NCI-H2107 treated with DMSO at 0.1 percent for 48 hours (cell line): ENCODE results near the gene HSD11B1L.

Source experiments
- DNase-seq: peaks from one replicate; lab custom pipeline; 2025; ENCODE audit not compliant: unreplicated experiment; lab: John Stamatoyannopoulos, UW

The HSD11B1L gene

DNA sequence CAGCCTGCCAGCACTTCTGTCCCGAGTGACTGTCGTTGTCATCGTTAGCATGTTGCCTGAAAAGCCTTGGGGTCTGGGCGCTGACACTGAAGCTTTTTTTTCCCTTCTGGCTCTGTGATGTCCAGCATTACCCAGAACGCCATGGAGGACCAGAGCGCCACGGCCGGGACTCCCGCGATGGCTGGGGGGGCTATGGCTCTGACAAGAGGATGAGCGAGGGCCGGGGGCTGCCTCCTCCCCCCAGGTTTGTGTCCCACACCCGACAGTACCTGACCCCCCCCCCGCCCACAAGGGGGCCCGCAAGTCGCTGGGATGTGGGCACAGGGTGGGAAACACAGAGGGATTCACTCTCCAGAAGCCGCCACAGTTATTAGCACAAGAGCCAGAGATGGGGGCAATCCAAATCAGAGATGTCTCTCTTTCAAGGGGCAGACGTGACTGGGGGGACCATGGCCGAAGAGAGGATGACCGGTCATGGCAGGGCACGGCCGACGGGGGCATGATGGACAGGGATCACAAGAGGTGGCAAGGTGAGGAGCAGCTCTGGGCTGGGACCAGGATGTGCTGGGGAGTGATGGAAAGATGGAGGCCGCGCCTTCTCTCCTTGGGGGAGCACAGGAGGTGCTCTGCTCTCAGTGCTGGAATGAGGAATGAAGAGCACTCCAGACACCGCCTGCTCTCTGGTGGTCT is 13.8 kb upstream of the HSD11B1L start:
- DNase-seq: no peak

DNA sequence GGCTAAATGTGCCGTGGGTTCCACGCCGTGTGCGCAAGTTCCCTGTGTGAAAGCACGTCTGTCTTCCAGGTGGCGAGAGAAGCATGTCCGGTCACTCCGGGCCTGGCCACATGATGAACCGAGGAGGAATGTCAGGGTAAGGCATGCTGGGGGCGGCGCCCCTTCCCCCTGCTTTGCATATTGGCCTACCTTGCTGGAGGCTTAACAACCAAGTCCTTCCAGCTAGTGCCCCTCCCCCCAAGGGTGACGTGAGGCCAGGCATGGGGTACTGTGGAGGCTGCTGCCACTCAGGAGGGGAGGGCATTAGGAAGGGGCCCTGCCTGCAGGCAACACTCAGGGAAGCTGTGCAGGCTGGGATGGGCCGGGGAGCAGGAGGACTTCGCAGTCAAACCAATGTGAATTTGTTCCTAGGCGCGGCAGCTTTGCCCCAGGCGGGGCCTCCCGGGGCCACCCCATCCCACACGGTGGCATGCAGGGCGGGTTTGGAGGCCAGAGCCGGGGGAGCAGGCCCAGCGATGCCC is 13.0 kb upstream of the HSD11B1L start:
- no peak for DNase-seq

DNA sequence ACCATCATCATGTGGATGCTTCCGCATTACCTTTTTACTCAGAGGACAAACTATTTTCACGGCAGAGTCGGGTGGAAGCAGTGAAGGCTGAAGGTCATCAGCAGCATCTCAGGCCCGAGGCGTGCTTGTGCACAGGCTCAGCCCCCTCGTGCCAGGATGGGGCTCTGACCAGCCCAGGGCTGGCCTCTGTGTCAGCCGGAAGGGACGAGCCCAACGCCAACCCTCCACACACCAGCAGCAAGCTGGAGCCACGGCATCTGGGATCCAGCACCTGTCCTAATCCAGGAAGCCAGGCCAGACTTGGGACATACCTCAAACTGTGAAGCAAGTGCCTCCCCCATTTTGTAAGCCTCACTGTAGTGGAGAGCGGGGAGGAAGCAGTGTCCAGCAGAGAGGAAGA is 11.6 kb upstream of the HSD11B1L start:
- DNase-seq: no peak

DNA sequence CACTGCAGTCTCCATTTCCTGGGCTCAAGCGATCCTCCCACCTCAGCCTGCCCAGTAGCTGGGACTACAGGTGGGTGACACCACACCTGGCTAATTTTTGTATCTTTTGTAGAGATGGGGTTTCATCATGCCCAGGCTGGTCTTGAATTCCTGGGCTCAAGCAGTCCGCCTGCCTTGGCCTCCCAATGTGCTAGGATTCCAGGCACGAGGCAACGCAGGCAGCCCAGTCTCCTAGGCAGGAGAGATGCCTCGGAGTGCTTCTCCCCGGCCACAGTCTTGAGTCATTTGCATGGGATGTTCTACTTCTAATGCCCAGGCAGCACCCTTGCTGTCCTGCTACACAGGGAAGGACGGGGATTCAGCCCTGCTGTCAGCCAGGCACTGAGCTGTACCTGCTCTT is 9.2 kb upstream of the HSD11B1L start:
- no peak for DNase-seq

DNA sequence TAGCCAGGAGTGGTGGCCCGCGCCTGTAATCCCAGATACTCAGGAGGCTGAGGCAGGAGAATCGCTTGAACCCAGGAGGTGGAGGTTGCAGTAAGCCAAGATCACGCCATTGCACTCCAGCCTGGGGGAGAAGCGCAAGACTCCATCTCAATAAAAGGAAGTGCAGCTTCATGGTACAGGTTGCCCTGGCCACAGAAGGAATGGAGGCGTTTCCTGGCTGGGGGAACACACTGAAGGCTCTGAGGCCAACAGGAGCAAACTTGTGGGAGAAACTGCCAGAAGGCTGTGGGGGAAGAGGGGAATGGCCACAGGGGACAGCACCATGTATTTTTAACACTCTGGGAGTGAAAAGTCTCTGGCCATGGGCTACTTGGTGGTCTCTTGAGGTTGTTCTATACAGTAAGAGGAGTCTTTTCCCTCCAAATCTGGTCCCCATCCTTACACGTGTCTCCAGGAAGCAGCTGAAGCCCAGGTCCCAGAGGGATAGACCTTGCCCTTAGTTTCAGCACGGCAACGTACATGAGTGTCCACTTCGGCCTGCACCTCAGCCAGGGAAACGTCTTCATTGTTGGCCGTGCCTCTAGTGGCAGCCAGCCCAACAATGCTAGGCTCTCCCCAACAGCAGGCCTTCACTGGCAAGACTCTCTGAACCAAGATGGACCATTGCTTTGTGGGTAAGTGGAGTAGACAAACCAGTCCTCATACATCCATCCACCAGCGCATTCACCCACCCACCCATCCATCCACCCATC is 7.9 kb upstream of the HSD11B1L start:
- no peak for DNase-seq

DNA sequence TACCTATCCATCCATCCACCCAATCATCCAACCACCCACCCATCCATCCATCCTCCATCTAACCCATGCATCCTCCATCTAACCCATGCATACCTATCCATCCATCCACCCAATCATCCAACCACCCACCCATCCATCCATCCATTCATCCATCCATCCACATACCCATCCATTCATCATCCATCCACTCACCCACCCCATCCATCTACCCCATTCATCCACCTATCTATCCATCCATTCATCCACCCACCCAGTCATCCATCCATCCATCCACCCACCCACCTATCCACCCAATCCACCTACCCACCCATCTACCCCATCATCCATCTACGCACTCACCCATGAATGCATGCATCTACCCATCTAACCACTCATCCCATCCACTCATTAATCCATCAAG is 7.1 kb upstream of the HSD11B1L start:
- DNase-seq: no peak

DNA sequence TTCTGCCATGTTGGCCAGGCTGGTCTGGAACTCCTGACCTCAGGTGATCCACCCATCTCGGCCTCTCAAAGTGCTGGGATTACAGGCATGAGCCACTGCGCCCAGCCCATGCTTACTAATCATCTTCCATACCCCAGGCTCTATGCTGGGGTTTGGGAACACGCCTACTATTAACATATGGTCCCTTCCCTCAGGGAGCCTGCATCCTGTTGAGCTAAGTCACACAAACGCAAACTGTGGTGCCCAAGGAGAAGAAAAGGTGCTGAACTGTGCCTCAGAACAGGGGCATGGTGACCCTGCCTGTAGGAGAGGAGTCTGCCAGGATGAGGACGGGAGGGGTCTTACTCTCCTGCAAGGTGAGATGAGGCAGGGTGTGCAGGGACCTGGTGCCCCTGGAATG is 6.1 kb upstream of the HSD11B1L start:
- DNase-seq: no peak

DNA sequence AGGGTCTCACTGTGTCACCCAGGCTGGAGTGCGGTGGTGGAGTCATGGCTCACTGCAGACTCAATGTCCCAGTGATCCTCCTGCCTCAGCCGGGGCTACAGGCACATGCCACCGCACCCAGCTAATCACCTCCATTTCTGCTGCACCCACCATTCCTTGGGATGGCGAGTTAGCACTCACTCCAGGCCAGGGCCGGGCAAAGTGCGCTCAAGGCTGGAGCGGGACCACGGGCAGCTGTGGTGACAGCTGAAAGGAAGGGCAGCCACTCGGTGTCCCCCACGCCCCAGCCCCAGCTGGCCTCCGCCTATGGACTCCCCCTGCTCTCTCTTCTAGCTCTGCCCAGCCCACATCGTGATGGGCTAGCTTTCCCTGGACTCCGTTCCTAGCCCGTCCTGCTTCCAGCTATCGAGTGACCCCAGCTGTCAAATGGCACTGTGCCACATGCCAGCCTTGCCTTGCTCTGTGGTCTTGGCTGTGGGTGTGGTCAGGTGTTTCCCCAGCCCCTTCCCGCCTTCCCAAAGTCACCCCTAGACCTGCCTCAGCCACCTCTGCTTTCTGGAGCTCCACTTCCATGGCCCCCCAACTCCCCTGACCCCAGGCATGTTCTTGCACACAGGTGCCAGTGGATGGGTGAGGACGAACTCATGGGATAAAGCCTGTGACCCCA is 4.6 kb upstream of the HSD11B1L start:
- no peak for DNase-seq

DNA sequence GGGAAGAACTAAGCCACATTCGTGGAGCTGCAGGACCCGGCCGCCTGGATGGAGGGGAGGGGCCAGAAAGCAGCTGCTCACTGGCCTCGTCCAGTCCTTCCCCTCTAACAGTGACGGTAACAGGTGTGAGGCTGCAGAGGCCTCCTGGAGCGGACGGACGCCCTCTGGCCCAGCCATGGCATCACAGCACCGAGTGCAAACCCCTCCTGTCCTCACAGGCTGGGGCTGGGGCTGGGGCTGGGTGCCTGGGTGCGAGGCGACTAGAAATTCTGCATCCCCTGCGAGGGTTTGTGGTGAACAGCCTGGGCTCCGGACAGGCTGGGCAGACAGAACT is 4.1 kb upstream of the HSD11B1L start:
- DNase-seq: no peak

DNA sequence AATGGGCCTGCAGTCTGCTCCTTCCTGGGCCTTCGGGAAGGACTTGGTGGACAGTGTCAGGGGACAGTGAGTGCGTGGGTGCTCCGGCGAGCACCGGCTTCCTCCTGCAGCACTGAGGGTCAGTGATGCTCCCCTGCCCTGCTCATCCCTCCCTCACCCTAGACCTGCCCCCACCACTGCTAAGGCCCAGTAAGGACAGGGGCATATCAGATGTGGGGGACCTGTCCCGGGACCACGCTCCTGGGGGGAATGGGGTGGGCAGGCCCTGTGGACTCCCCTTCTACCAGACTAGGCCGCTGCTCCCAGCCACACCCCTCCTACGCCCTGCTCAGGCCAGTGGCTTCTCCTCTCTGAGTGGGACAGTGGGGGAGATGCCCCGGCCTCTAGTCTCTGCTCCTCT is 3.7 kb upstream of the HSD11B1L start:
- DNase-seq: no peak

DNA sequence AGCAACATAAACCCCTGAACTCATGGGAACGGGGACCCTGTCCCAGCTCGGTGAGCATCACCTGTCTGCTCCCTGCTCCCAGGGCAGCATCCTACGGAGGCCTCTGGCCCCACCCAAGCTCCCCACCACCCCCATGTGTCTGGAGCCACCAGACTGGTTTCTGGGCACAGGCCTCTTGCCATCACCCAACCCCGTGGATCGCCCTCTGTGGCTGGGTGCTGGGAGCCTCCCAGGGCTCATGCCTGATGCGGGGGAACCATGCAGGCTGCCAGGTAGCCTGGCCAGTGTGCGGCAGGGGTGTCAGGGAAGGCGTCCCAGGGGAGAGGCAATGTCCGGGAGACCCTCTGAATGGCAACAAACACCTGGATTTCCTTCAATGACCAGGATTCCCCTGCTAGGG is 3.2 kb upstream of the HSD11B1L start:
- DNase-seq: no peak

DNA sequence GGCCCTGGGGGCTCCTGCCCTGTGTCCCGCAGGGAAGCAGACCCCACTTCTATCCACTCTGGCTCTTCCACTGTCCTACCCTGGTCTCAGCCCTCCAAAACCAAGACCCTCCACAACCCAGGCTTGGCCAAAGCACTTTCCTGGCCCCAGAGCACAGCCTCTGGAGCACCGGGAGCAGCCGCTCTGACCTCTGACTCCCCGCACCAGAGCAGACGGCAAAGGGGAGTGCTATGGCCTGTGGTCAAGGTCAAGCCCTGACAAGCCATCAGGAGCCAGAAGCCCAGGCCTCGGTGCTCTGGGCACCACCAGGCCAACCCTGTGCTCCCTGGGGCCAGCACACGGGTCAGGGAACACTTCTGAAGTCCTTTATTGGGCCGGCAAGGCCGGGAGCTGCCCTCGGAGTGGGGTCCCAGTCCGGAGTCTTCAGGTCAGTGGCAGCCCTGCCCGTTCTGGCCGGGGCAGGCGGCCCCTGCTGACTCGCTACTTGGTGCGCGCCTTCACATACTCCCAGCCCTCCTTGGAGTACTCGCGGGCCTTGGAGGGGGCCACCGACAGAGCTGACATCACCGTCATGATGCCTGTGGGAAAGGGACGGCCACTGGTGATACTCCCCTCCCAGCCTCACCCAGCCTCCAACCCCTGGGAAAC is 2.6 kb upstream of the HSD11B1L start:
- DNase-seq: no peak

DNA sequence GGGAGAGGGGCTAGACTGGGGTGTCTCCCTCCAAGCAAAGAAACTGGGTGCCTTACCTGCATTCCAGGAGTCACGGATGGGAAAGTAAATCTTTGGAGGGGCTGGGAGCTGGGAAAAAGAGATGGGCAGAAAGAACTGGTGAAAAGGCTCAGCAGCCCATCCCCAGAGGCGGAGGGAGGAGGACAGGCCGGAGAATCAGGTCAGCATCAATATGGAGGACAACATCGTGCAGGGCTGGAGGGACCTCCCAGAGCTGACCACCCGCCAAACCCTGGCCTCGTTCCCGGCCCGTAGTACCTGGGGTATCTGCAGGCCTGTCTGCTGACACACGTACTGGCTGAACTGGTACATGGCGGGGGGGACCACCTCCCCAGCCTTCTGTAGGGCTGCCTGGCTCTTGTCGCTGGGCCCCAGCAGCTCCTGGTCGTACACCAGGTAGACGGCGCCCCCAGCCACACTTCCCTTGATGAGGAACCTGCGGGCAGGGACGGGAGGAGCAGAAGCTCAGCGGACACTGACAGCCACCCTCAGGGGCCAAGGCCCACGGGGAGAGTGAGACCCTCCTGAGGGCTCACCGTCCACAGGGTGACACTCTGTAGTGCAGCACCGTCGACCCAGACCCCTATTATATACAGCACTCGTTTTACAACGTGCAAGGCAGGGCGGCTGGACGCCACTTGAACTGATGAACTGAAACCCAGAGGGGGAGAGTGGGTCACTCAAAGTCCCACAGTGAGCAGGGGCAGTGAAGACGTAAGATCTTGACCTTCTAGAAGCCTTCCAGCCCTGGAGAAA is 1.3 kb upstream of the HSD11B1L start:
- no peak for DNase-seq

DNA sequence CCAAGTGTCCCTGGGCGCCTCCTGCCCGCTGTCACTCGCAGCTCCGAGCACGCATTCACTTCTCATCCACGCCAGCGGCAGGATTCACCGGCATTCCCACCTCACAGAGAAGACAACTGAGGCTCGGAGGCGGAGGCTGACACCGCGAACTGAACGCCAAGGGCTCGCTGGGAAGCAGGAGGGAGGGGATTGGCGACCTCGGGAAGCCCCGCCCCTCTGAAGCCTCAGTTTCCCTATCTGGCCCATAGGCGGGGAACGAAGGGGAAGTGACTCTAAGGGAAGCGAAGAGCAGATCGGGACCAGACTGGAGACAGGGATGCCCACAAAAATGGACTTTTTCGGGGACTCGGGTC is 767 bp upstream of the HSD11B1L start:
- no peak for DNase-seq

DNA sequence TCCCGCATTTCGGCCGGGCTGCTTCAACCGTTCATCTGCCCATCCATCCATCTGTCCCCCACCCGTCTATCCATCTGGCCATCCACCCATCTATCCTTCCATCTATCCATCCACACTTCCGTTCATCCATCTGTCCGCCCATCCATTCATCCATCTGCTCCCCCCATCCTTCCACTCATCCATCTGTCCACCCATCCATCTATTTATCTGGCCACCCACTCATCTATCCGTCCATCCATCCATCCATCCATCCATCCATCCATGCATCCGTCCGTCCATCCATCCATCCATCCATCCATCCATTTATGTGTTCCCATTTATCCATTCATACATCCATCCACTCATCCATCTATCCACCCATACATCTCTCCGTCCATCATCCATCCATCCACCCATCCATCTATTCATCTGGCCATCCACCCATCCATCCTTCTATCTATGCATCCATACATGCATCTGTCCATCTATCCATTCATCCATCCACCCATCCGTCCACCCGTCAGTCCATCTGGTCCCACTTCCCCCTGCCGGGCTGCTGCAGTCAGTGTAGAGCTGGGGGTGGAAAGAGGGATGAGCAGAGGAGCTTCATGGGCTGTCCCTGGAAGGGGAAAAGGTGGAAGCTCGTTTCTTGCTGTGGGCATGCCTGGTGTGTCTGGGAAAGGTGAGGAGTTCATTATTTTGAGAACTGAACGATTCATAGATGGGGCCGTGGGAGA is 722 bp downstream of the HSD11B1L start:
- DNase-seq: no peak

DNA sequence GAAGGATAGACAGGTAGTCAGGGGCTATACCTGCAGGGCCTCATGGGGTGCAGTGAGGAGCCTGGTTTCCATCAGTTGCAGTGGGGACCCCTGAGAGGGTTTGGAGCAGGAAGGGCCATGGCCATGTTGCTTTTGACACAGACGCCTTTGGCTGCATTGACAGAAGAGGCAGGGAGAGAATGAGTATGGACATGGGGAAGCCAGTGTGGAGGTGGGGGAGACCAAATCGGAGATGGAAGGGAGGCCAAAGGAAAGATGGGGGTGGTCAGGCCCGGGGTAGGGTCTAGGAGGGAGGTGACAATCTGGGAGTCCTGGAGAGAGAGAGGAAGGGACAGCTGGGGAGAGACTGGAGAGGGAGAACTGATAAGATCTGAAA is 1.3 kb downstream of the HSD11B1L start:
- no peak for DNase-seq

DNA sequence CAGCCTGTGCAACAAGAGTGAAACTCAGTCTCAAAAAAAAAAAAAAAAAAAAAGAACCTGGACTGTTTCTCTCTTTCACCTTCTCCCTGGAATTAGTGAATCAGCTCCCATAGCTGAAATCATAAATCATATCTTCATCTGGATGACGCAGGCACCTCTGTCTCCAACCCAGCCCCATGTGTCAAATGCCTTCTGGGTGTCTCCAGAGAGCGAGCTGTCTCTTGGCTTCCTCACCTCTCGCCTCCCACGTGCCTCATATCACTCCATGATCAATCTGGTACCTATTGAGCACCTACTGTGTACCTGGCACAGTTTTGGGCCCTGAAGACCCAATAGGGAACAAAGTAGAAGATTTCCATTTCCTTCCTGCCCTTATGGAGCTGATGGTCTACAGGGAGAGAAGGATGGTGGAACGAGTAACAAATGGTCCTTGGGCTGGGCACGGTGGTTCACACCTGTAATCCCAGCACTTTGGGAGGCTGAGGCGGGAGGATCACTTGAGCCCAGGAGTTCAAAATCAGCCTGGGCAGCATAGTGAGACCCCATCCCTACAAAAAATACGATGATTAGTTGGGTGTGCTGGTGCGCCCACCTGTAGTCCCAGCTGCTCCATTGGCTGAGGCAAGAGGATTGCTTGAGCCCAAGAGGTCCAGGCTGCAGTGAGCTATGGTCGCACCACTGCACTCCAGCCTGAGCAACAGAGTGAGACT is 2.5 kb downstream of the HSD11B1L start:
- no peak for DNase-seq

DNA sequence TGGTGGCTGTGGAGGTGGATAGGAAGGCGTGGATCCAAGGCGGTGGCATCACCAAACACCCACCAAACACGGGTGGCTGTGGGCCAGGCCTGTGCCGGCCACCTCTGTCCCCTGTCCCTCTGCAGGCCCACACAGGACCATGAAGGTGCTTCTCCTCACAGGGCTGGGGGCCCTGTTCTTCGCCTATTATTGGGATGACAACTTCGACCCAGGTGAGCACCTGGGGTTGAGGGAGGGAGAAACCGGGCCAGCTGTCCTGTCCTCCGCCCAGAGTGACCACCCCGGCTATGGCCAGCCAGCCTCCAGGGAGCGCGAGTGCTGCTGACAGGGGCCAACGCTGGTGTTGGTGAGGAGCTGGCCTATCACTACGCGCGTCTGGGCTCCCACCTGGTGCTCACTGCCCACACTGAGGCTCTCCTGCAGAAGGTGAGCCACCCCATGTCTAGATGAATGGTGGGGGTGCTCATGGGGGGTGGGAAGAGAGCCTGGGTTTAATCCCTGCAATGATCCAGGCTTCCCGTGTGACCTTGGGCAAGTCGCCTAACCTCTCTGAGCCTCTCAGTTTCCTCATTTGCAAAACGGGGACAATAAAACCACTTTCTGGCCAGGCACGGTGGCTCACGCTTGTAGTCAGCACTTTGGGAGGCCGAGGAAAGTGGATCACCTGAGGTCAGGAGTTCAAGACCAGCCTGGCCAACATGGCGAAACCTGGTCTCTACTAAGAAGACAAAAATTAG is 4.0 kb downstream of the HSD11B1L start:
- no peak for DNase-seq

DNA sequence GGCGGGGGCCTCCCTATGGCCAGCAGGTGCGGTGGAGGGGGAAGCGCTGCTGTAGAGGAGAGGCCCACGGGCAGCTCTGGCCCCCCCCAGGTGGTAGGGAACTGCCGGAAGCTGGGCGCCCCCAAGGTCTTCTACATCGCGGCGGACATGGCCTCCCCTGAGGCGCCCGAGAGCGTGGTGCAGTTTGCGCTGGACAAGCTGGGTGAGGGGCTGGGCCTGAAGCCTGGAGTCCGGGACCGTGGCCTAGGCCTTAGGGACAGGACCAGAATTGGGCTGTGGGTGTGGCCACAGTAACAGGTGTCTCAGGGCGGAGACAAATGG is 5.5 kb downstream of the HSD11B1L start:
- no peak for DNase-seq
